ENCODE data around the gene DOCK10. TPM values are rescaled to one million over a fixed set of nuclear protein-coding genes. Genes with fewer than 3 reads are reported as not detected.

Gene DOCK10
- polyA plus RNA-seq, 1 experiment, result 53.0 TPM

DNA sequence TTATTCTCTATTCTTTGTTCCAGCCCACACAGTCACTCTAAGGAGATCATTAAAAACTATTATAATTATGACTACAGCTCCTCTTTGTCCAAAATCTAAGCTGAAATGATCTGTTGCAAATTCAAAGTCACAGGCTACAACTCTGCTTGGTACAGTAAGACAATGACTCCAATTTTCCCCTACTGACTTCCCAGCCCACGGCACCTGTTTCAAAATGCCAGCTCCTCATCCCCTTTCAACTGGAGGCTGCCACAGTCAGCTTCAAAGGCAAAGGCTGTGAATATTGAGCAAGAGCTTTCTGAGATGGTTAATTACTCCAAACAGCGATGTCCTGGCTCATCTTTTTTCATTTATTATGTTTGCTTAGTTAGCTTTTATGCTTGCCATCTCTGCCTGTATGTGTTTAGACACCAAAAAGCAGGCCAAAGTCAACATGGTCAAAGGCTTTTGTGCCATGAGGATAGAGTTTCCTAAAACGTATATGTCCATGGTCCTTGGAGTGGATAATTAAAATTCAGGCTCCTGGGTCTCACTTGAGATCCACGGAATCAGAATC, 141.1 kb downstream of the DOCK10 start:
- no peak for DNase-seq (ENCODE audit: low read depth, low spot score)
- Histone ChIP-seq H3K27ac (ENCODE audit: low read depth, low read length) (no peak overlapping the region), H3K4me3 (ENCODE audit: low read depth, low read length) (no peak overlapping the region), H3K27me3 (ENCODE audit: control insufficient read depth, insufficient read depth, low read length) (no peaks in the 10 kb centered on the region), H3K9me3 (ENCODE audit: control insufficient read depth, insufficient read depth, low read length) (no peaks in the 10 kb centered on the region; the same call in 1 of the 2 replicates)
- ChIA-PET POLR2A (no interaction called here), CTCF (no interaction called here)
- TF ChIP-seq, protein P1, sequence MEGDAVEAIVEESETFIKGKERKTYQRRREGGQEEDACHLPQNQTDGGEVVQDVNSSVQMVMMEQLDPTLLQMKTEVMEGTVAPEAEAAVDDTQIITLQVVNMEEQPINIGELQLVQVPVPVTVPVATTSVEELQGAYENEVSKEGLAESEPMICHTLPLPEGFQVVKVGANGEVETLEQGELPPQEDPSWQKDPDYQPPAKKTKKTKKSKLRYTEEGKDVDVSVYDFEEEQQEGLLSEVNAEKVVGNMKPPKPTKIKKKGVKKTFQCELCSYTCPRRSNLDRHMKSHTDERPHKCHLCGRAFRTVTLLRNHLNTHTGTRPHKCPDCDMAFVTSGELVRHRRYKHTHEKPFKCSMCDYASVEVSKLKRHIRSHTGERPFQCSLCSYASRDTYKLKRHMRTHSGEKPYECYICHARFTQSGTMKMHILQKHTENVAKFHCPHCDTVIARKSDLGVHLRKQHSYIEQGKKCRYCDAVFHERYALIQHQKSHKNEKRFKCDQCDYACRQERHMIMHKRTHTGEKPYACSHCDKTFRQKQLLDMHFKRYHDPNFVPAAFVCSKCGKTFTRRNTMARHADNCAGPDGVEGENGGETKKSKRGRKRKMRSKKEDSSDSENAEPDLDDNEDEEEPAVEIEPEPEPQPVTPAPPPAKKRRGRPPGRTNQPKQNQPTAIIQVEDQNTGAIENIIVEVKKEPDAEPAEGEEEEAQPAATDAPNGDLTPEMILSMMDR (IDR thresholded peaks at IDR 0.05; ENCODE audit: low read depth, low read length), result no peak

- Histone ChIP-seq H3K27ac (ENCODE audit: low read depth, low read length) (no peak overlapping the region), H3K9me3 (ENCODE audit: control insufficient read depth, insufficient read depth, low read length) (no peaks in the 10 kb centered on the region), H3K4me3 (ENCODE audit: low read depth, low read length) (no peak overlapping the region), H3K27me3 (ENCODE audit: control insufficient read depth, insufficient read depth, low read length) (no peaks in the 10 kb centered on the region)
- no peak for DNase-seq (ENCODE audit: low read depth, low spot score)
- TF ChIP-seq, protein P1 (IDR thresholded peaks at IDR 0.05; ENCODE audit: low read depth, low read length), result no peak
- POLR2A ChIA-PET, result no interaction called here
- CTCF ChIA-PET, result no interaction called here
Observed at GRCh38 chr2:224895377-224895776, 146.9 kb downstream of the DOCK10 start.

DNA sequence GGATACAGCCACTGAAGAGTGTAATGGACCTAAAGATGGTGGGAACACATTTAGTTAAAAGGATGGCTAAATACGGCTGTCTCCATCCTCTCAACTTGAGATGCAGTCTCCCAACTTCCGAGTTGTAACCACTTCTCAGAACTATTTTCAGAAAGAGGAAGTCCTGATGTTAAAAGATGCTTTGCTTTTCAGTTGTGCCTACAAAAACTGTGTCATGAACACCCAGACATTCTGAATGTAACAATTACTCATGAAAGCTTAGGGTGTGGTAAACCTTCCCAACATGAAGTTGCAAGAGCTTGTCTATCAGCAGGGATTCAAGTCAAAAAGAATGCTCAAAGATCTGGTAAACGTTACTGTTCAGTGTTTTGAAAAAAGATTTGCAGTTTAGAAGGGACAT, 147.9 kb downstream of the DOCK10 start:
- Histone ChIP-seq H3K9me3 (ENCODE audit: control insufficient read depth, insufficient read depth, low read length) (no peaks in the 10 kb centered on the region), H3K4me3 (ENCODE audit: low read depth, low read length) (no peak overlapping the region), H3K27ac (ENCODE audit: low read depth, low read length) (no peak overlapping the region), H3K27me3 (ENCODE audit: control insufficient read depth, insufficient read depth, low read length) (no peaks in the 10 kb centered on the region)
- ChIA-PET POLR2A (interaction anchor here (0.5 to 0.6 kb wide), 2 partner anchors 33 to 63 kb away, joined by 6 to 11 read pairs; no protein-coding TSS in a partner anchor), CTCF (no interaction called here)
- no peak for DNase-seq (ENCODE audit: low read depth, low spot score)
- TF ChIP-seq, protein P1 (IDR thresholded peaks at IDR 0.05; ENCODE audit: low read depth, low read length), result no peak

- no peak for DNase-seq (ENCODE audit: low read depth, low spot score)
- no peak overlapping the region for H3K27ac ChIP-seq (ENCODE audit: low read depth, low read length)
- TF ChIP-seq, protein P1 (IDR thresholded peaks at IDR 0.05; ENCODE audit: low read depth, low read length), result no peak
- POLR2A ChIA-PET, result no interaction called here
- CTCF ChIA-PET, result no interaction called here
- H3K9me3 ChIP-seq (ENCODE audit: control insufficient read depth, insufficient read depth, low read length), result no peaks in the 10 kb centered on the region
- no peaks in the 10 kb centered on the region for H3K27me3 ChIP-seq (ENCODE audit: control insufficient read depth, insufficient read depth, low read length)
- no peak overlapping the region for H3K4me3 ChIP-seq (ENCODE audit: low read depth, low read length)
Observed at GRCh38 chr2:224893848-224894247, 148.4 kb downstream of the DOCK10 start.

DNA sequence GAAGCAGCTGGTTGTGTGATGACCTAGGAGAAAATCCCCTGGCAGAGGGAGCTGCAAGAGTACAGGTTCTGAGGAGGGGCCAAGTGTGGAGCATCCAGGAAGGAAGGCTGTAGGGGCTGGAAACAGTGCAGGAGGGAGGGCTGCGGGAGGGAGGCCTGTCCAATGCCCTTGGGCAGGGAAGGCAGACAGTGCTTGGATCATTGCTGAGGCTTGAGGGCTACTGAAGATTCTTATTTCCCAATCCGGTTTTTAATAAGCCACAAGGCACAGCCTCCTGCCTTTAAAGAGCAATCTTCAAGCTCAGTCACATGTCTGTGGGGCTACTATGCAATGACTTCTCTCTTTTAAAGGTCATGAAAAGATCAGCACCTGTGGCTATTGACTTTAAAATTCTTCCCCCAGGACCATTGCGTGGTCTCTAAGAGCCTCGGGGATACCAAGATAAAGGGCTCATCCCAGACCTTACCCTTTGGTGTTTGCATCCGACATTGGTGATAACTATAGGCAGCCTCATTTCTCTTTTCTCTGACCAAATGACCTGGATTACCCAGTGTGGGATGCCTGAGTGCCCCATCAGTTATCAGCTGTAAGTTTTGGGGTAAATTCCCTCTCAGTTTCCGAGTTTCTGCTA, 149.6 kb downstream of the DOCK10 start:
- Histone ChIP-seq H3K4me3 (ENCODE audit: low read depth, low read length) (no peak overlapping the region), H3K27me3 (ENCODE audit: control insufficient read depth, insufficient read depth, low read length) (no peaks in the 10 kb centered on the region), H3K9me3 (ENCODE audit: control insufficient read depth, insufficient read depth, low read length) (no peaks in the 10 kb centered on the region), H3K27ac (ENCODE audit: low read depth, low read length) (no peak overlapping the region)
- ChIA-PET POLR2A (no interaction called here), CTCF (no interaction called here)
- DNase-seq (ENCODE audit: low read depth, low spot score), result no peak
- TF ChIP-seq, protein P1 (IDR thresholded peaks at IDR 0.05; ENCODE audit: low read depth, low read length), result no peak
